HG03060 (cell line): ENCODE results near the gene C16orf87.
"Not testable (repeated sequence)": the region's sequence is repeated elsewhere in the genome, so short reads cannot be mapped to it uniquely, and the experiment has no call there.

Experiments used
- ATAC-seq: cut with Tn5 transposase; IDR thresholded peaks from one replicate; pipeline ENCODE4 v1.9.1; 2021; ENCODE audit warnings: low read depth, moderate number of reproducible peaks; ENCODE audit not compliant: unreplicated experiment

C16orf87 gene

DNA sequence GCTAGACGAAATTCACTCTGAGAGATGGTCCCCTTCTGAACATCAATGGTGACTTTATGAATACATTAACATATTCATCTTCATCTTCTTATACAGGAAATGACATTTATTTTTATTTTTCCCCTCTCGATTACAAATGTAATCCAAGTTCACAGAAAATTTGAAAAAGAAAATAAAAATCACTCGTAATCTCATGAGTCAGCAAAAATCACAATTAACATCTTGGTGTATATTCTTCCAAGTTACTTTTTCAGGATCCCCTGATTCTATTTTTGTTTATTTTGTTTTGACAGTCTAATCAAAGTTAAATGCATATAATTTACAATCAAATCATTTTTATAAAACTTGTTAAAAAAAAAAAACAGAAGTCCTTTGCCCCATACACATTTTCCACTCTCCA lies 27.6 kb downstream of the C16orf87 start:
- ATAC-seq: no peak

DNA sequence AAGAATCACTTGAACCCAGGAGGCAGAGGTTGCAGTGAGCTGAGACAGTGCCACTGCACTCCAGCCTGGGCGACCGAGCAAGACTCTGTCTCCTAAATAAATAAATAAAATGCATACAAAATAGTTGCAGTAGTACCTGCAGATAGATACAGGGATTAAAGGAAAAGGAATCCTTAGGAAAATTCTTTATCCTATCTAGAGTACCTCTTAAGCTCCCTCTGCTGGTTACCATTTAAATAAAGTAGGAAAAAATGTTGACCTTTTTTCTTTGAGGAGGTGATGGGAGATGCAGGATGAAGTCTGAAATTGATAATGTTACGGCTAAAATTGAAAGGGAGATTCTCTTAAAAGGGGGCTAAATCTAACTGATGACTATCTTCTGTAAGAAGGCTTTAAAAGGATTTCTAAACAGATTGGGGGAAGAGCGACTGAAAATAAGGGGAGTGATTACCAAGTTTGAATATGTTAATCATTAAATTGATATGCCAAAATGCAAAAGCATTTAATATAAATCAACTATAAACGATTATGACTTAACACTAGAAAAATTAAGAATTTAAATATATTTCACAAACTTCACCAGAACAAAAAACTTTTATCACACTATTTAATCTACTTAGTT lies 29.4 kb downstream of the C16orf87 start:
- no peak for ATAC-seq

DNA sequence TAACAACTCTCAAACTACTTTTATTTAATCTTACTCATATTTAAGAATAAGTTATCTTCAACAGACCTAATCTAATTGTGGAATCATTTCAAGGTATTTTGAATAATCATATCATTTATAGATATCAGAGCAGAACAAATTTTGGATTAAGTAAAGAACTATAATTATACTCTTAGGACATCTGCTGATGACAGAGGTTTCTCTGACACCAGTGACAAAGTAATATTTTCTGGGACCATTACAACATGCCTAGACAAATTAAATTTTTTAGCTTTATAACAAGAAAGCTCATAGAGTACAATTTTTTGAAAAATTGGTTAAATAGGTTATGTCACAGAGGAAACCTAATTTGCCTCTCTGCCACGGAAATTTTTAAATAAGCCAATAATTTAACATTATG lies 30.5 kb downstream of the C16orf87 start:
- ATAC-seq: no peak

DNA sequence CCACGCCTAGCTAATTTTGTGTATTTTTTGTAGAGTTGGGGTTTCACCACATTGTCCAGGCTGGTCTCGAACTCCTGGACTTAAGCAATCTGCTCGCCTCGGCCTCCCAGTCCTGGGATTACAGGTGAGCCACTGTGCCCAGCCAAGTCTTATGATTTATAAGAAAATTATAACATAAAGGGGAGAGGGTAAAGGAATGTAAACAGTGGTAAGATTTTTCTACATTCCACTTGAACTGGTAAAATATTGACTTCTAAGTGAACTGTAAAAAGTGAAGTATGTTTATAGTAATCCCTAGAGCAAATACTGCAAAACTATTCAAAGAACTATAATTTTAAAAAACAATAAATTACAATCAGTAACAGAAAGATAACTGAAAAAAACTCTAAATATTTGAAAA lies 33.5 kb downstream of the C16orf87 start:
- ATAC-seq: no peak

DNA sequence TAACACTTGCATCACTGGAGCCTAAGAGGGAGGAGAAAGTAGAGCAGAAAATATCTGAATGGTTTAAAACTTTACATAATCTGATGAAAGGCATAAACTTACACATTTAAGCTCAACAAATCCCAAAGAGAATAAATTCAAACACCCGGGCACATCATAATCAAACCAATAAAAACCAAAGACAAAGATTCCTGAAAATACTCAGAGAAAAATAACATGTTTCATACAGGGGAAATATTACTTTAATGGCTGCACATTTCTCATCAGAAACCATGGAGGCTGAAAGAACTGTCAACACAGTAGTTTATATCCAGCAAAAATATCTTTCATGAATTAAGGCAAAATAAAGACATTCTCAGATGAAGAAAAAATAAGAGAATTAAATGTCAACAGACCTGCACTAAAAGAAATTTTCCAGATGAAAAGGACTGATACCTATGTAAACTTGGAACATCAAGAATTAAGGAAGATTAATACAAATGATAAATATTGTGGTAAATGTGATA lies 34.2 kb downstream of the C16orf87 start:
- ATAC-seq: no peak

DNA sequence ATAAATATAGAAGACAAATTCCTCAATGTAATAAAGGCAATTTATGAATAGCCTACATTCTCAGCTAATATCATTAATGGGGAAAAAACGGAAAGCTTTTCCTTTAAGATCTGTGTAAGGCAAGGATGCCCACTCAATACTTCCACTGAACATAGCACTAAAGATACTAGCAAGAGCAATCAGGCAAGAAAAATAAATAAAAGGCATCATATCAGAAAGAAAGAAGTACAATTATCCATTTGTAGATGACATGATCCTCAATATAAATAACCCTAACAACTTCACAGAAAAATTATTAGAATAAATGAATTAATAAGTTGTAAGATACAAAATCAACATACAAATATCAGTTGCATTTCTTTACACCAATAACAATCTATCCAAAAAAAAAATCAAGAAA lies 37.1 kb downstream of the C16orf87 start:
- ATAC-seq: no peak

DNA sequence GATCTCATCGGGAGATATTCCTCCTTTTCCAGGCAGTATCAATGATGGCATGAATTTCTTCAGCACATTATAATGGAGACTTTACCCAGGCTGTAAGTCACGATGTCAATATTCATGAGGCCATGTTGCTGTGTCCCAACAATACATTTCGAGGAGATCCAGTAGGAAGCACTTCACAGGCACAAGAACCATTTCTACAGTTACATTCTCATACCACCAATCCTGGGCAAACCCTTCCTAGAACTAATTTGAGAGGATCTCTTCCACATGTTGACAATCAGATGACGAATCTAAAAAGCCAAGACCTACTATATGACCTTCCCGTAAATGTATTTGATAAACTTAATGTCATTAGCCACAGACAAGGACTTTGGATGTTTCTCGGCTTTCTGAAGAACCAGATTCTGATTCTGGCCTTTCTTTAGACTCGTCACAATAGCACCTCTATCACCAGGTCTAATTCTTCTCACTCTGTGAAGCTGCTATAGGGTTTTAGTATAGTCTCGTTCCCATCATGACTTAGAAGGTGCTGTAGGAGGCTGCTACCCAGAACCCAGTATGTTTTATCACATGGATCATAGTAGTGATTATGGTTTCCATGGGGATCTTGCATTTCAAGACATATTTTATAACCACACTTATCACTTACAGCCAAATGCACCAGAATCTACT lies 40.2 kb downstream of the C16orf87 start:
- no peak for ATAC-seq

DNA sequence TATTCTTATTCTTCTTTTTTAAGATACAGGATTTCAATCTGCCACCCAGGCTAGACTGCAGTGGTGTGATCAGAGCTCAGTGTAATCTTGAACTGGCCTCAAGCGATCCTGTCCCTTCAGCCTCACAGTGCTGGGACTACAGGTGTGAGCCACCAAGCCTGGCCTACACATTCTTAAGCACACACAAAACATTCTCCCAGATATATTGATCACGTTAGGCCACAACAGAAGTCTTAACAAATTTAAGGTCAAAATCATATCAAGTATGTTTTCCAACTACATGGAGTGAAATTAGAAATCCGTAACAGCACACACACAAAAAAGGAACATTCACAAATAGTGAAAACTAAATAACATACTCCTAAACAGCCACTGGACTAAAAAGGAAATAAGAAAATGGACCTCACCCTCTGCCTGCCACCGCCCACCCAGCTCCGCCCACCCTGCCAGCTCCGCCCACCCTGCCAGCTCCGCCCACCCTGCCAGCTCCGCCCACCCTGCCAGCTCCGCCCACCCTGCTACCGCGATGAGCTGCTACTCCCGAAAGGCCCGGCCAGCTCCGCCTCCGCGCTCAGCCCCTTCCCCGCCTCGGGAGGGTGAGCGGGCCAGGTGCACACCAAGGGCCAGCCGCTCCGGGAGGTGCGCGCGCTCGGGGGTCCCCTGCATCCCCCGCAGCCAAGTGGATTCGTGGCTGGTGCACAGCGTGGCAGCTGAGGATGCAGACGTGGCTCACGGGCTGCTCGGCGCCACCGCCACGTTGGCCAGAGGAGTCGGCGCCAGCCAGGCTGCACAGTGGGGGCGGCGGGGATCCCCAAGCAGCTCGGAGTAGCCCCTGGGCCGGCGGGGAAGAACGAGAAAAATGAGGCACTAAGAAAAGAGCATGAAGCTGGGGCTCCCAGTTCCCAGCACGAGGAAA lies 41.2 kb downstream of the C16orf87 start:
- ATAC-seq: peak; percentile 45

DNA sequence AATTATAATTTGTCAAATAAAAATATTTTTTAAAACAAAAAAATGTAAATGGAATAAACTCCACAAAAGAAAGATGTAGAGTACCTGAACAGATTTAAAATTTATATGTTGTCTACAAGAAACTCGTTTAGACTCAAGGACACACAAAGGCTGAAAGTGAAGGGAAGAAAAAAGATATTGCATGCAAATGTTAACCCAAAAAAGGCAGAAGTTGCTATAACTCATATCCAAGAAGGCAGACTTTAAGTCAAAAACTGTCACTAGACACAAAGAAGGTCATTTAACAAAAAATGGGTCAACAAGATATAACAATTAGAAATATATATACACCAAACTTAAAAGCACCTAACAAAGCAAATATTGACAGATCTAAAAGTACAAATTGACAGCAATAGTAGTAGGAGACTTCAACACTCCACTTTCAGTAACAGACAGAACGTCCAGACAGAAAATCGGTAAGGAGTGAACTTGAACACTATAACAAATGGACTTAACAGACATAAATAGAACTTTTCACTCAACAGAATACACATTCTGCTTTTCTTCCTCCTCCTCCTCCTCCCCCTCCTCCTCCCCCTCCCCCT lies 42.0 kb downstream of the C16orf87 start:
- no peak for ATAC-seq

DNA sequence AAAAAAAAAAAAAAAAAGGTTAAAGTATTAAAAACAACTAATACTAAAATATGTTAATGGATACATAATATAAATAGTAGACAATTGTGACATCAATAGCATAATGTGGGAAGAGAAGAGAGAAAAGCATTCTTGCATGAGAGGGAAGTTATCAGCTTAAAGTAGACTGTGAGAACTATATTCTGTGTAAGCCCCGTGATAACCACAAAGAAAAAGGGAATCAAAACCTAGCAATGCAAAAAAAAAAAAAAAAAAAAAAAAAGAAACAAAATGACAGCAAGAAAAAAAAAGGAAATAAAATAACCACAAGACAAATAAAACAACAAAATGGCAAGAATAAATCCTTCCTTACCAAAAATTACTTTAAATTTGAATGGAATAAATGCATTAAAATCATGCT lies 43.1 kb downstream of the C16orf87 start:
- ATAC-seq: no peak

DNA sequence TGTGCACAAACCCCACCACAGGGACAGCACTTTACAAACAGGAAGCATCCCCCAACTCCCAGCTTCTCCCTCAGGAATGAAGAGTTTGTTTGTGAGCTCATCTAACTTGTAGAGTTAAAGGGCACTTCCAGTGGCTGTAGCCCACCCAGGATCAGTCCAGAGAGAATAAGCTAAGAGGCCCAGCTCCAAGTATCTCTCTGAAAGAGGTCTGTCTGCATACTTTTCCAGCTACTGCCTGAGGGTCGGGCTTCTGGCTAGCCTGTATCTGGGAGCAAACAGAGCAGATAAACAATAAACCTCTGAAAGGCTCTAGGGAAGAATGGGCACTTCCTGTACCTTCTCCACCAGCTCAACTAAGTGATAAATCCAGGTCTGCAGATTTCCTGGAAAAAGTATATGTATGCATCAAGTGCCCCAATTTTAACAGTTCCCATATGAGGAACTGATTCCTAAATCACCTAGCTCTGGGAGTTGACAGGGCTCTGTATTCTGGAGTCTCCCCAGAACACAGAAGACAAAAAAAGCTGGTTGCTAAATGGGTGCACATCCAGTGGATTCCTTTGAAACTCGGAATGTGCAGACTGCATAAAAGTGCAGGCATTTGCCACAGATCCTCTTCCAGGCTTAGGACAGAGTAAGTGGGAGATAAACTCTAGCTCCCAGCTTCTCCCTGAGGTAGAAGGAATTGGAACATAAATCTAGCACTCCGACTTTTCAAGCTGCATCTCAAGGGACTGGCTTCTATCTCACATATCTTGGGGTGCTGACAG lies 45.7 kb downstream of the C16orf87 start:
- ATAC-seq: no peak

DNA sequence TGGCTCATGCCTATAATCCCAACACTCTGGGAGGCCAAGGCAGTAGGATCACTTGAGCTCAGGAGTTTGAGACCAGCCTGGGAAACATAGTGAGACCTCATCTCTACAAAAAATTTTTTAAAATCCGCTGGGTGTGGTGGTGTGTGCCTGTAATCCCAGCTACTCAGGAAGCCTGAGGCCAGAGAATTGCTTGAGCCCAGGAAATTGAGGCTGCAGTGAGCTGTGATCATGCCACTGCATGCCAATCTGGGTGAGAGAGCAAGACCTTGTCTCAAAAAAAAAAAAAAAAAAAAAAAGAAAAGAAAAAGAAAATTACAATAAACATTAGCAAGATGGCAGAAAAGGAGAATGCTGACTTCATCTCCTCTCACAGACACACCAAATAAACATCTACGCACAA lies 46.4 kb downstream of the C16orf87 start:
- not testable (repeated sequence) for ATAC-seq

DNA sequence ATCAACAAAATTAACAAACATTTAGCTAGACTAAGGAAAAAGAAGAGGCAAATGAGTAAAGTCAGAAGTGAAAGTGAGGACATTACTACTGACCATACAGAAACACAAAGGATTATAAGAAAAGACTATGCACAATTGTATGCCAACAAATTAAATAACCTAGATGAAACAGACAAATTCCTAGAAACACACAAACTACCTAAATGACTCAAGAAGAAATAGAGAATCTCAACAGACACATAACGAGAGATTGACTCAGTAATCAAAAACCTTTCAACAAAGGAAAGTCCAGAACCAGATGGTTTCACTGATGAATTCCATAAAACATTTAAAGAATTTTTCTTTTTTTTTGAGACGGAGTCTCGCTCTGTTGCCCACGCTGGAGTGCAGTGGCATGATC lies 47.2 kb downstream of the C16orf87 start:
- no peak for ATAC-seq

DNA sequence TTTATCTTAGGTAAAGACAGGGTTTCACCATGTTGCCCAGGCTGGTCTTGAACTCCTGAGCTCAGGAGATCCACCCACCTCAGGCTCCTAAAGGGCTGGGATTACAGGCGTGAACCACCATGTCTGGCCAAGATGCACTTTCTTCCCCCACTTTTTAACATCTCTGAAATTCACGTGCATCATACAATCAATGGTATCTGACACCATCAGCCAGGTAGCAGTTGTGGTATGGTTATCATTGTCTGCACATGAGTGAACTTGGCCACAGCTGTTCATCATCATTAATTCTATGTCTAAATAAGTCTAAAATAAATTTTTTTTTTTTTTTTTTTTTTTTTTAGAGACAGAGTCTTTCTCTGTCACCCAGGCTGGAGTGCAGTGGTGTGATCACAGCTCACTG lies 48.7 kb downstream of the C16orf87 start:
- no peak for ATAC-seq

DNA sequence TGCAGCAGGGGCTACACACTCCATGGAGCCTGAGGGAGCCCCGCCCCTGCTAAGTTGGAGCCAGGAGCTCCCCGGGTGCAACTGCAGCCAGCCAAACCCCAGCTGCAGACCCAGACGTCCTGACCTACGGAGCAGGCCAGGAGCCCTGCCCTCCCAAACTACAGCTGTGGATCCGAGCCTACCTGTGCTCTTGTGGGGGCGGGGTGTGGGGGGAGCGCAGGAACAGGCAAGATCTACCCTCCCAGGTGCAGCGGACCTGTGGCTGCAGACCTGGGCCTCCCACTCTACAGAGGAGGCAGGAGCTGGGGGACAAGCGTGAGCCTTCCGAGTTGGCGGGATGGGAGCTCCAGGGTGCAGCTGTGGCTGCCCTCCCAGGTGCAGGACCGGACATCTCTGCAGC lies 53.2 kb downstream of the C16orf87 start:
- no peak for ATAC-seq

DNA sequence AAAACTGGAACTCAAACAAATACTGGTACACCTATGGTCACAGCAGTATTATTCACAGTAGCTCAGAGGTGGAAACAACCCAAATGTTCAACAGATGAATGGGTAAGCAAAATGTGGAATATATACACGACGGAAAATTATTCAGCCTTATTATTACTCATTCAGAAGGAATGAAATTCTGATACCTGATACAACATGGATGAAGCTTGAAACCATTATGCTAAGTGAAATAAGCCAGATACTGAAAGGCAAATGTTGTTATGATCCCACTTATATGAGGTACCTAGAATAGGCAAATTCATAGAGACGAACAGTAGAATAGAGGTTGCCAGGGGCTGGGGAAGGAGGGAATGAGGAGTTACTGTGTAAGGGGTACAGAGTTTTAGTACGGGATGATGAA lies 55.8 kb downstream of the C16orf87 start:
- ATAC-seq: no peak

DNA sequence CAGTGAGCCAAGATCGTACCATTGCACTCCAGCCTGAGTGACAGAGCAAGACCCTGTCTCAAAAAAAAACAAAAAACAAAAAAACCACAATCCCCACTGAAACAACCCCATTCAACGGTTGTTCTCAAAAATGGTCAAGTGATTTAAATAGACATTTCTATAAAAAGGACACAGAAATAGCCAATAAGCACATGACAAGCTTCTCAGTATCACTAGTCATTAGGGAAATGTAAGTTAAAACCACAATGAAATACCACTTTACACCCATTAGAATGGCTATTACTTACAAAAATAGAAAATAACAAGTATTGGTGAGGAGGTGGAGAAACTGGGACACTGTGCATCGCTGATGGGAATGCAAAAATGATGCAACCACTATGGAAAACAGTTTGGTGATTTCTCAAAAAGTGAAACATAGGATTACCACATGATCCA lies 56.2 kb downstream of the C16orf87 start:
- ATAC-seq: peak; percentile 77

DNA sequence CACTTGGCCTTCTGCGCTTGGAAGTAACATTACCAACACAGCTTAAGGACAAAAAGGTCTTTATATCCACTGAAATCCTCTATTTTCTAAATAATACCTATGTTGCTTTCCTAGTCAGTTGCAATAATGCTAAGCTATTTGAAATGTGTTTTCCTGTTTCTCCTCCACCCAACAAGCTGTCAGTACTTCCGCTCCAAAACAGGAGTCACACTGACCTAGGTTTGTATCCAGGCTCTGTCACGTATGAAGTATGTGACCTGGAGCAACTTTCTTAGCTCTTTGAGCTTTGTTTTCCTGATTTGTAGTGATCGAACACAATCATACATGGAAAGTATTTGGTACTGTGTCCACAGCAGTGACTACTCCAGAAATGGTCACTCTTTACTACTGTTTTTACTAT lies 58.5 kb downstream of the C16orf87 start:
- no peak for ATAC-seq

DNA sequence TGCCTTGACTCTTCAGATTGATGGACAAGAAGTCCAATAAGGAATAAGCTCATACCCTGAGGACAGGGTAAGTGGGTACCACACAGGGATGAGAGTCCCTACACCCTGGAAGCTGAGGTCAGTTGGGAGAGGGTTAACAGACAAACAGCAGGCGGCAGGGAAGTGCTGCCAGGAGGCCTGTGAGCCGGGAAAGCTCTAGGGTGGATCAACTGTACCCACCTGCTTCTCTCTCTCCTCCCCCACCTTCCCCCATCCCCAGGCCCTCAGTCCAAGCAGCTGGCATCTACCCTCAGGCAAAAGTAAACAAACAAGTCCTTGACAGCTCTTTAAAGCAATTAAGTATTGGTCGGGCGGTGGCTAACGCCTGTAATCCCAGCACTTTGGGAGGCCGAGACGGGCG lies 62.2 kb downstream of the C16orf87 start:
- ATAC-seq: no peak

DNA sequence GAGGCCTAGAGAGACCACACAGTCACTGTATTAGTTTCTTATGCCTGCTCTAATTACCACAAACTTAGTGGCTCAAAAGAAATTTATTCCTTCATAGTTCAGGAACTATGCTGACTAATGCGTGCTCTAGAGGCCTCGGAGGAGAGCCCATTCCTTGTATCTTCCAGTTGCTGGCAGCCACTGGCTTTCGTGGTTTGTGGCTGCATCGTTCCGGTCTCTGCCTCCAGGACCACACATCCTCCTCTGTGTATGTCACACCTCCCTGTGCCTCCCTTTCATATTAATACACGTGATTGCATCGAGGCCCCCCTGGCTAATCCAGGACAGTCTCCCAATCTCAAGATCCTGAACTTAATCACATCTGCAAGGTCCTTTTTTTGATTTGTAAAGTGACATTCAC lies 65.9 kb downstream of the C16orf87 start:
- ATAC-seq: no peak
